Measurements from ENCODE around the gene SPAG16.

GRCh38 chr2:214104967-214105366, 820.7 kb downstream of the SPAG16 start:
- TF ChIP-seq TCF7L2 (IDR thresholded peaks at IDR 0.05; ENCODE audit: low read depth, low read length) (no peak), CTCF (IDR thresholded peaks at IDR 0.05) (no peak), REST (IDR thresholded peaks at IDR 0.05; ENCODE audit: insufficient read depth in 1 of 2, low read depth in 2 of 2, low read length in 1 of 2) (no peak), POLR2AphosphoS5 (IDR thresholded peaks at IDR 0.05; ENCODE audit: low read depth, low read length) (no peak), SIN3A (IDR thresholded peaks at IDR 0.05; ENCODE audit: borderline replicate concordance, insufficient read depth, low read depth, low read length) (no peak)

All from Panc1 (cell line).